HG02623 (cell line): Measurements from ENCODE around the gene PLA1A.

Source experiments
- ATAC-seq: cut with Tn5 transposase; IDR thresholded peaks from one replicate; pipeline ENCODE4 v1.9.1; 2021; ENCODE audit warnings: moderate library complexity; ENCODE audit not compliant: unreplicated experiment

The PLA1A gene

DNA sequence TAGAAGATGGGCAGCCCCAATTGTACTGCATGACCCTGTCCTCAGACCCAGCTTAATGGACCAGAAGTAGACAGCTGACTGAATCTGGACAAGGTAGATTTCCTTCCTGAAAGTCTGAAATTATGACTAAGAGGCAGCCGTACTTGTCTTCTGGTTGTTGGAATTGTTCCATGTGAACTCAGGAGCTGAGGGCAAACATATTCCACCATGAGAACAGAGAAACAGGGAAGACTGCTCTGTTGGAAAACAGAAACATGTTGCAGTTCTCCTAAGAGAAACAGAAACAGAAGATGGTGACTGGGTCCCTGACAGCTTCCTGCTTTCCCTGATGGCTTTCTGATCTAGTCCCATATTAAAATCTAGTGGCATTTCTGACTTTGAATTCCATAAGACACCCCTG, 38.6 kb downstream of the PLA1A start:
- ATAC-seq = no peak

DNA sequence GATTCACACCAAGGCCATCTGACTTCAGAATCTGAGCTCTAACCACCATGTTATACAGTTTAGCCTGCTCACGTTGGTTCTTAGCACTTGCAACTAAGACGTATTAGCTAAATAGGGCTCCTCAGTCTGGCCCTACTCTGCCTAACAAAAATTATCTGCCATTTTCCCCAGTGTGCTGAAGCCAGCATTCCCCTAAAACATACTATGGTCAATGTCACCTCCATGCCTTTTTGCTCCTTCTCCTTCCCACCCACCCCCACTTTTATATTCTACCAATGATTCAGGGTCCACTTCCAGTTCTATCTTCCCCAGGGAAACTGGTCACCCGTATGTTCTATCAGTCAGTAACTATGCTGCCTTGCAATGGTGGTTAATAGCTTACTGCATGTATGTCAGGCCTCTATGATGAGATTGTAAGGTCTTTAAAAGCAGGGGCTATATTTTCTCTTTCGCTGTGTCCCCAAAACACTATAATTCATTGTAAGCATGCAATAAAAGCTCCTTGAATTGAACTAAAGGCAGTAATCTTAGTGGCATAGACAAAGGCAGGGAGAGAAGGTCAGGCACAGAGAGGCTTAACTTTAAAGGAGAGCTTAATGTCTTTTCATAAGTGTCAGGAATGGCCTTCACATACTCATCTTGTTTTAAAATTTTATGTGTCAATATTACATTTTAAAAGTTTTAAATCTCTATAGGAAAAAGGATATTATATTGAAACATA, 39.4 kb downstream of the PLA1A start:
- ATAC-seq = no peak

DNA sequence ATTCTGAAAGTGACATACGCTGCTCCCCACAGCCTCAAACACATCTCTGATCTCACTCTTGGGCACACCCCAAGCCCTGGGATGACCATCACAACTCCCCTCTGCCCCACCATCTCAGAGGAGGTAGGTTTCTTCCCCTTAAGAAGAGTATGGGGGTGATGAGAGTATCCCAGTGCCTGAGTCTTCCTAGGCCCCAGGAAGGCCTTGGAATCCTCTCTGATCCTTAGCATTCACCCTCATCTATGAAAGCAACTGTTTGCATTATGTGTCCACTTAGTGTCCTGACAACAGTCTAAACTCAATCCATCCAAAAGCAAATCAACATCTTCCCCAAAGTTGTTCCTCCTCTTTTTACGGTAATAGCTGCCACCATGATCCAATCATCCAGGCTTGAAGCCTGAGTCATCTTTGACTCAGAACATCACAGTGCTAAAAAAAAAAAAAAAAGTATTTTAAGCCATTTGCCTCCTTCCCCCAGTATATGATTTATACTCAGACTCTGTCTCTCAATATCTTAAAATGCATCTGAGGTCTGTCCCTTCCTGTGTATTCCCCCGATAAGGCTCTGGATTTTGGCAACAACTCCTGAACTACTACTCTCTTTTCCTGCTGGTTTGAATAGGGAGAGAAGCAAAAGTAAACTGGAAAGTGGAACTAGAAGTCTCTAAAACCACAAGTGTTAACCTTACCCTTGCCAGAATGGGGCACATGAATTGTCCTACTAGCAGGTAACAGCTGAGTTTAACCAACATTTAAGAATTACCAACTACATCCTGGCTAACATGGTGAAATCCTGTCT, 40.2 kb downstream of the PLA1A start:
- peak; percentile 34 for ATAC-seq

DNA sequence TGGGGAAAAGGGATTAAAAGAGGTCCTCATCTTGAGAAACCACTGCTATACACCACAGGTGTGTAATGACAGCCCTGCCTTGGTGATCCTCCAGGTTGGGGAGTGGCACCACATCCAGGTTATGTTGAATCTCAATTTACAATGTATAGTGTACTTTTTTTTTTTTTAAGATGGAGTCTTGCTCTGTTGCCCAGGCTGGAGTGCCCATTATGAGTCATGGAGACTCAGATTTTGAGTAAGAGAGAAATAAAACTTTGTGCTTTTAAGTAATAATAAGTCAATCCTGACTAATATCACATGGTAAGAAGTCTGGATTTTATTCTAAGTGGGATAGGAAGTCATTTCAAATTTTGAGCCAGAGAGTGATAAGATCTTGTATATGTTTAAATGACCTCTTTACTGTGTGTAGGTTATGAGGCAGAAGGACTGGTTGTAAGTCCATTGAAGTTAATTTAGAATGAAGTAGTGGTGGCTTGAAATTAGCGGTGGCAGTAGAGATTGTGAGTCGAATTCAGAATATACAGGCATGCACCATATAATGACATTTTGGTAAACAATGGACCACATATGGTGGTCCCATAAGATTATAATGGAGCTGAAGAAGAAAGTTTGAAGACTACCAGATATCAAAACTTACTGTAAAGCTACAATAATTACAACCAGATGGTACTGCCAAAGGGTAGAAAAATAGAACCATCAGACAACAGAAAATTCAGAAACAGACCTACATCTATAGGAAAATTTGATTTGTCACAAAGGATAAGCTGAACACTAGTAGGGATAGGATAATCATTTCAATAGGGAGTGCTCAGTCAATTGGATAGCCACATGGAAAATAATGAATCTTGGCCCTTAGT, 42.0 kb downstream of the PLA1A start:
- ATAC-seq = no peak

DNA sequence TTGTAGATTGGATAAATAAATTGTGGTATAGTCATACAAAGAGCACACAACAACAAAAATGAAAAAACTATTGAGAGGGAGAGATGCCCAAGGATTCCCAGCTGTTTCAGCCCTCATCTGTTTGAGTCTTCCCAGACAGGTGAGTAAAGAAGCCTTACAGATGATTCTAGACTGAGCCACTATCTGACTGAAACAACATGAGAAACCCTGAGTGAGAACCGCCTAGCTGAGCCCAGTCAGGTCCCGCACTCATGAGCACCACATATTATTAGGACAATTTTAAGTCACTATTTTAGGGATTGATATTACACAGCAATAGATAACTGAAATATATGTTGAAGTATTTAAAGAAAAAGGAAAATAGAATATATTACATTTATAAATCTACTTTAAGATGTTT, 43.7 kb downstream of the PLA1A start:
- ATAC-seq = no peak

DNA sequence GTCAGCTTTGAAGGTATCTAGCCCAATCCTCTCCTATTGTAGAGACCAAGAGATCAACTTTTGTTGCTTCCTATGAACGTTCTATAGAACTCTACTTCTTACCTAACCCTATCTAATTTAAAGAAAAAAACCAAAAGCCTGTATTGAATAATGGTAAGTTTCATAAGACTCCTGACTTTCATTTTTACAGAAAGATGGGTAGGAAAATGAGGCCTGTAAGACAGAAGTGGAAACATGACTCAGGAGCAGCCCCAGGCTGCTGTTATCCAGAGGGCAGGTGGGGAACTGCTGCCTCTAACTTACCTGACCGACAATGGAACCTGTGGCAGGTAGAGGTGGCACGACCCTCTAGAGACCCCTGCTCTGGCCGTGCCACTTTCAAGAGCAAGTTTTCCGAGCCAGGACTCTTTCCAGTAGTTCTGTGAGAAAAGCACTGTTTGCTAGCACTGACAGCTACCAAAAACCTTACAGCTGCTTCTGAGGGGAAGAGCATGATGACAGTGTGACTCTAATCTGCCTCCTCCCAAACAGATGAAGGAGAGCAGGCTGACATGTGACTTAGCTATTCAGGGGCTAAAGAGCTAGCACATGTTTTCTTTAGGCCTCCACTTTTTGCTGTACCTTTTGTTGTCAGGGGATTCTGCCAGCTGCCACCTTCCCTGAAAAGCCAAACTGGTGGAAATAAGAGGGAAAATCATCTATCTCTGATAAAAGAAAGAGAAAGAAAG, 45.2 kb downstream of the PLA1A start:
- no peak for ATAC-seq

DNA sequence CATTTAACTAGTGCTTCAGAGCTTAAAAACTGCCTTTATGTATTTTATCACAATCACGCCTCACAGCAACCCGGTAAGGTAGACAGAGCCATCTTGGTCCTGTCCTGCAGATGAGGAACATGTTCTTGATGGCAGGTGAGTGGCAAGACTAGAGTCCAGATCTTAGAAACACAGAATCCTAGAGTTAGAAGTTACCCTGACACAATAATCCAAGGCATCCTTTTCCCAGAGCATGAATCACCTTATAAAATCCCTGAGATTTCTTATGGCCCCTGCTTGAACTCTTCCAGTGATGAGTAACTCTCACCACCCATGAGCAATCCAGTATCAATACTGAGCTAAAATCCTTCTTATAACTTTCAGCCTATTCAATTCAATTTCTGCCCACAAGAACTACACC, 45.8 kb downstream of the PLA1A start:
- no peak for ATAC-seq

DNA sequence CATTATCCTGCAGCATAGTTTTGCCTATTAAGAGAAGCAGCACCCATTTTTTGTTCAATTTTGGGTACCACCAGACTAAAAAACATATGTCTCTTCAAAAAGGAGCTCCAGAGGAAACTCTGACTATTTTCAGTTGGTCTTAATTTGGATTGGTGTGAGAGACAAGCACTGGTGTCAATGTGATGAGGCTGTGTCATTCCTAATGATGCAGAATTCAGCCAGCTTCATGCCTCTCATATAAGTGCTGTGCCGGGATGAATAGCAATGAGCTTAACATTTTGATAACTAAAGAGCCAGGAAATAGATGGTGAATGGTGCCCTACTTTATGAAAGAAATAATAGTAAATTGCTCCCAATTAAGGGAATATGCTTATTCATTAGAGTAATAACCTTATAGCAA, 46.8 kb downstream of the PLA1A start:
- ATAC-seq = no peak

DNA sequence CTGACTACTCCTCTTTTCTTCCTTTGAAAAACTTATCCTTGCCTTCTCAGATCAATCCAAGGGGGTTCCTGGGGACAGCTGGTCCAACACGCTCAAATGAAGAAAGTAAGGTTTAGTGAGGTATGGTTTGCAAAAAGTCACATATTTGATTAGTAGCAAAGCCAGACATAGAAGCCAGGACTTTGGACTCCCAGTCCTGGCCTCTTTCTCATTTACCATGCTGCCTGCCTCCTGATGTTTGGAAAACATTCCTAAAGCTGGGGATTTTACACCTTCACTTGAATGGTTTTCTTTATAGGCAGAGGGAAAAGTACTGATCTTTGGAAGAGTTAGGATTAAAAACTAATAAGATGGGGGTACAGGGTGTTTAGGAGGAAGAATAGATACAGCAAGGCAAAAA, 48.1 kb downstream of the PLA1A start:
- no peak for ATAC-seq

DNA sequence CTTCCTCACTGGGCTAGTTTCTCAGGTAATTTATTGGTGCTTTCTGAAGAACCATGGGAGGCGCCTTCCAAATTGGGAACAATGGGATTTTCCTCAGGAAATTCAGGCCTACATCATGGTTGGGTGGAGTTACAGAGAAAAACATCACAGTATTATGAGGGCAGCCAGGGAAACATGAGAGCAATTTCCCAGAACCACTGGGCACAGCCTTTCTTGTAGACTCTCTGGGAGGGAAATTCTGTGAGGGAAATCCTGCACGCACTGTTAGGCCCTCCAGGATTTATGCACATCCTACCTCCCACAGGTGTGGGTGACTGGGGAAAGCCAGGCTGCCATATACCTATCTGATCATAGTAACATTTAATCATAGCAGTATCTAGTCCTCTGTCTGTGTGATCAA, 49.5 kb downstream of the PLA1A start:
- no peak for ATAC-seq

DNA sequence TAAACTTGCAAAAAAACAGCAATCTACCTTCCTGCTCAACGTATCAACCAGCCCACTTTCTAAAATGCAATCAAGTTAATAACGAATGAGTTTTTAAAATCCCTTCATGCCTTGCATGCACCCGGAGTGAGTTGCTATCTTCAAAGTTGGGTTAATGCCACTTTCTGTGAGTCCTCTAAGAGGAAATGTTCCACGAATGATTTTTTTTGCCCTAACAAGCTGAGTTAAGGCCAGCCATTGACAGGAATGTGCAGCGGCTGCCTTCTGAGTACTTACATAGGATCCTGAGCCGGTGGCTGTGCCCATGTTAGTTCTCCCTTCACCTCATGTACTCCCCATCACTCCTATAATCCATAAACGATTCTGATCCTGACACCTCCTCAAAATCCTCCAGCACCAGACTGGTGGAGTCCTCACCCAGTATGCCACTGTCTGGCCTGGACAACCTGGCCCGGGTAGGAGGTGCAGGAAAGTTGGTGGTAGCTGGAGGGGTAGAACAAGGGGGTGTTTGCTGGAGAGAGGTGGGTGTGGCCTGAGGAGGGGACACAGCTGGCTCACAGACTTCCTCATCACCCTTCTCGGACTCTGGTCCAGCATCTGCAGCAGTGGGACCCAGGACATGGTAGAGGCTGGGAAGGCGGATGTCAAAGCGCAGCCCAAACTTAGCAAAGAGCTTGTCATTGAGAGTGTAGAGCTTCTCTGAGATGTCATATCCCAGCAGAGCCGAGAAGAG, 50.3 kb downstream of the PLA1A start:
- ATAC-seq = no peak

DNA sequence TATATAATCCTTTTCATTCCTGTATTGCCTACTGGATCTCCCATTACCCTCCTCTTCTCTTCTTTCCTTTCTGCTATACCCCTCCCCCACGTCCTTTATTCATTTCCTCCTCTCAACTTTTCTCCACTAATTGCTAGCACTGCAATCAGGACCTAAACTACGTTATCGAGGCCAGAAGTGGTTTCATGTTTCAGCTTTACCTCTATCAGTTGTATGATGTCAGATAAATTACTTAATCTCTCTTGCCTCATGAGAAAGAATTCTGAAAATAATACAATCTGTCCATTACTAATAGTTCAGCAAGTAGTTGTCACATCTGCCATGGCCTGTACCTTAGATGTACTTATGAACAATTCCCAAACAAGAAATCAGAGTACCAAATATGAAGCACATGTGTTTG, 52.1 kb downstream of the PLA1A start:
- ATAC-seq = no peak

DNA sequence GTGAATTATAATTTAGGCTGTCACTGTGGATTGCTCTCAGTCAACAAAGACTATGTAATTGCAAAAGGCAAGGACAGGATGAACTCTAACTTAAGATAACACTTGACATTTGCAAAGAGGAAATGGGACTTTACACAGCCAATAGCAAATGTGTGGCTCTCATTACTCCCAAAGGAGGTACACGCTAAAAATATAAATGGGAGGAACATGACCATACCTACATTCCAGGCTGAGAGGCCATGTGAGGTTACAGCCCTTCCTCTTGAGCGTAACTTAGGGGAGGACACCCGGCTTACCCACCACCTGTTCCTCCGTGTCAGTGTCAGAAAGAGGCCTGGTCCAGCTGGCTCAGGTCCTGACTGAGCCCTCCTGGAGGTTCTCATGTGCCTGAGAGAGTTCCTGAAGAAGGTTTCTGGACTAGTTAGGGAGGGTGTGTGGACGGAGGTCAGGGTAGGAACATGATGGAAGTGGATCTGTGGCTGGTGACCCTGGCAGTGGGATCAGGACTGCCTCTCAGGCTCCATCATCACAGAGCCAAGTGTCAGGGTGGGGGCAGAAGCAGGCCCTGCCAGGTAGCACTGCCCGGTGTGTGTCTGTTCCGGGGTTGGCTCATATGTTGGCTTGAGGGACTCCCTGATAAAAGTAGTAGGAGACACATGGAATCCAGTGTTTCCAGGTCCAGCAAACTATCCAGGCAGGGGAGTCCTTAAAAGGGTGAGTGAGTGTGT, 54.8 kb downstream of the PLA1A start:
- no peak for ATAC-seq

DNA sequence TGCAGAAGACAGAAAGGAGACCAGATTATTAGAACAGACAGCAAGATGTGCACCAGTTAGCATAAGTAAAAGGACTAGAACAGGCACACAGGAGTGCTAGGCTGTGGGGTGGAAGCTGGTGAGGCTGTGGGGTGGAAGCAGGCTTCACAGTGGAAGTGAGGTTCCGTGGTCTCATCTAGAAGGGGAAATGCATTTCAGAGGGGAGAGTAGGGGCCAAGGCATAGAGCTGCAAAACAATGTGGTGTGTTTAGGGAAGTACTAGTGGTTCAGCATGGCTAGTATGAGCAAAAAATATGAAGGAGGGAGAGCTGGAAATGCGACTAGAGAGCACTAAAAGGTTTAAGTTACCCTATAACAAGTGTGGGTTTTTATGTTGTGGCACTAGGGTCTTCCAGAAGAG, 56.2 kb downstream of the PLA1A start:
- no peak for ATAC-seq

DNA sequence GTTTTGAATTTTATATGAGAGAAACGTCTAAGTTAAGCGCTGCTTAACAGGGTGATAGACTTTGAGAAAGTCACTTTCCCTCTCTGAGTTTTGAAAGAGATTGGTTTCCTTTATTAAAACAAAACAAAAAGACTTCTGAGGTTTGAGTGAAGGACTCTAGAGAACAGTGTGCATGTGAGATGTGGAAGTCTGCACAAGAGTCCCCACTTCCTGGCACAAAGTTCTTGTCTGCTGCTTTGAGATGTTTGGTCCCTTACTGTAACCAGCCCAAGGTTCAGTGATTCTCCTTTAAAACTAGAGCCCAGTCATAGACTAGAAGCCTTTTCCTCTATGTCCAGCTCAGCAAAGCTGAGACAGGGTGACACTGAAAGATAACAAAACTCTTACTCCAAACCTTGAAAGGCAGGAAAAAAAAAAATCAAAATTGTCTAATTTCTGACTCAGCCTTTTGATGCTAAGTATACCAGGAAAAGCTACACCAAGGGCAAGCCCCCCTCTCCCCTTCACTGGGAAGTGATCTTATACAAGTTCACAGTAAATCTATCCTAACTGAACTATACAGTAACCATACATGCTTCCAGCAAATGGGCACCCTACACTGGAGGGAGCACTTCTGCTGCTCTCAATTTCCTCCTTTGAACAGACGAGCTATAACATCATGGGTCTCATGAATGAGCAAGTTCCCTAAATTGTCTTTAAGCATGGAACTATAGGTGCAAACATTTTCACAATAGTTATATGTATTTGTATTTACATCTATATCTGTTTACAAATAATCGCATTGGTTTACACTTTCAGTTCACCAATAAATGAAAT, 60.4 kb downstream of the PLA1A start:
- ATAC-seq = peak; percentile 61

DNA sequence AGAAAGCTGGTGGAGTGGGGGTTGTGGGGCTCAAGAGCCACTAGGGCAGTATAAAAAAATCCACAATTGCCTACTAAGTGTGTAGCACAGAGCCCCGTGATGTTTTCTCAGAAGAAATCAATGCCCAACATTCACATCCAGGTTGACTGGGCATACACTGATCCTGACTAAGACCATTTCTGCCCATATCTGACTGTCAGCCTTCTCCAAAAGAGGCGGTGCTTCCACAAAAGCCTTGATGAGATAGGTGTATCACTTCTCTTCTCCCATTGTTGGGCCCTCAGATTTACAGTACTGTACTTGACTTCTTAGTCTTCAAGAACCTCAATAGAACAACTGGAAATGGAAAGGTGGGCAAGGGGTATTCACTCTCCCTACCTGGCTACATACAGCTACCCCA, 61.3 kb downstream of the PLA1A start:
- ATAC-seq = no peak

DNA sequence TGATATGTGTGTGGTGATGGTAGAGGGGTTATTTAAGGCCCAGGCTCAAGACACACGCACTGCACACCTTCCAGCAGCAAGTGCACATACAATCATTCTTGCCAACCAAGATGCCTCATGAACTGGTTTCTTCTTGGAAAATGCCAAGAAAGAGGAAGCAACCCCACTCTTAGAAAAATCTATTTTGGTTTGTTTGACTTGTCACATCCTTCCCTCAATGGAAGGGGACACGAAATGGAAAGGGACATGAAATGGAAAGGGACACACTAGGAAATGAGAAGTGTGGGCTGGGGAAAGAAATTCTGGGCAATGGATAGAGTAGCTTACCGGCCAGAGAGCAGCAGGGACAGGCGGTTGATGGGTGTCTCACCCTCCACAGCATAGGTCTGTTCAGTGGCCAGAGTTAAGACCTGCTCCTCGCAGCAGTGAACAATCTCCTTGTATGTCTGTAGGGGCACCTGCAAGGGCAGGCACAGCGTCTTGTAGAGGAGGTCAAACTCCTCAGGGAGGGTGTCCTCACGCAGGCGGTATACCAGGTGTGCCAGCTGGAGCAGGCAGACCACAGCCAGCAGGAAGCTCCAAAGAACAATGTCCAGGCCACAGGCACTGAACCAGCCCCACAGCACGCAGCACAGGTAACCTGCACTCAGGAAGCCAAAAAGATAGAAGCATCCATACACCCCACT, 62.1 kb downstream of the PLA1A start:
- ATAC-seq = no peak
